Activated T-cell treated with anti-CD3 and anti-CD28 coated beads for 24 hours (primary cell): ENCODE results near the gene KDM4C.

Experiments
- DNase-seq: peaks from one replicate; pipeline ENCODE4 v3.0.0-alpha.2; 2020; ENCODE audit warnings: low read depth

The KDM4C gene

GRCh38 chr9:6904371-6904770, 146.6 kb downstream of the KDM4C start:
- DNase-seq: no peak

DNA sequence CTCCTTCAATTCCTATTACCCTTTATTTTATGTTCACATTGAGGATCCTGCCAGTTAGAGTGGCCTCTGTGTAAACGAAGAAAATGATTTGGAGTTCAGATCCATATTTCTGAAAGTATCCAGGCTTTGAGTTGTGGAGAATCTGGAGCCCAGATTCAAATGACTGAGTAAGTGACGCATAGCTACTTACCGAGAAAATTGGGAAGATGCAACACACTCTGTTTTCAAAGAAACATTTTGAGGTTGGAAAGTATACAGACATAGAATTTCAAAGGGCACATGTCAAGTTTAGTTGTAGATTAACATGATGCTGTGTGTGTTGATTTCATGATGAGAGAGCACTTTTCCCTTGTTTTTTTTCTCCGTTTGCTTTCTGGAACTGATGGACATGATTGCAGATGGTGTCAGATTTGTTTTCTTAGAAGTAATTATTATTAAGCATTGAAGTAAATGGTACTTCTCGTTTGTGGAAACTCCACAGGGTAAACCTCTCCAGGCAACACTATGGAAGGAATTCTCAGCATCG, 148.1 kb downstream of the KDM4C start:
- DNase-seq: no peak

GRCh38 chr9:6907772-6908381, 150.1 kb downstream of the KDM4C start:
- no peak for DNase-seq

- DNase-seq: no peak
Measured at GRCh38 chr9:6909181-6909580, 151.4 kb downstream of the KDM4C start.

DNA sequence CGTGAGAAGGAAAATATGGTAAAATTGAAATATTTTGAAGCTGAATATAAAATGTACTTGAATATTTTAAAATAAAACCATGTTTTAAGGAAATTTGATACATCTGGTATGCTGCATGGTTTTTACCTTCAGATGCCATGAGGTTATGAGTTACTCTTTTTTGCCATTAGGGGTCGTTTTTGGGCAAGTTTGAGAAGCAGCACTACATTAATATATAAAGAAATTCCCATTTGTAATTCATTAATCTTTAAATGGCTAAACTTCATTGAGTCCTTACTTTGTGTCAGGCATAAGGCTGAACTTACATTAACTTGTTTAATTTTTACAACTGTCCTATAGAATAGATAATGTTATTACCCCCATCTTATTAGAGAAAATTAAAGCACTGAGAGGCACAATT, 152.3 kb downstream of the KDM4C start:
- DNase-seq: no peak

- no peak for DNase-seq
Measured at GRCh38 chr9:6910497-6910896, 152.7 kb downstream of the KDM4C start.

DNA sequence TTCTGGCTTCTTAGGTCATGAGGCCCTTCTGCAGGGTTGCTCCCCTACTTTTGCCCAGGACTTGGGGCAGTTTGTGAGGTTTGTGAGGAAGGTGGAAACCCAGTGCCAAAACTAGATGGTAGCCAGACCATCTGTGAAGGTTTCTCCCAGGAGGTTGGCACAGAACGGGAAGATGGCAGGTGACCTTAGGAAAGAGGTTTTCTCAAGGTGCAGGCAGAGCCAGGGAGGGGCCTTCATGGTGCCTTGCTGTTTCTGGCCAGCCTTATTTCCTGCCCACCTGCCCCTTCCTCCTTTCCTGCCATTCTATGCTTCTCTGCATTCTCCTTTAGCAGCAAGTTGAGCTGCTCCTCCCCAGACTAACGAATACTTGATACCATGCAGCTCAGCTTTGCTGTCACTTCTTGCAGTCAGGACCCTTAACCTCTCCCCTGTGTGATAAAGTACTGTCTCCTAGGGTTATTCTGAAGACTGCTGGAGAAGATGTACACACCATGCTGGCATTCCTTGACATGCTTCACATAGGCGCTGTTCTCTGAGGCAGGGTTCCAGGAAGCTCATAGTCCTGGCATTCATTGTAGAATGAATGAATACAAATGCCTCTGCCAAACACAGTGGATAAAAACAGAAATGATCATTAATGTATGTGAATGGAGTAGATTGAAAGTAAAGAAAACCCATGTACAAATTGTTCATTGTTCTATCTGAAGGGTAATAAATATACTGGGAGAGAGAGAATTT, 154.3 kb downstream of the KDM4C start:
- DNase-seq: no peak

- no peak for DNase-seq
Measured at GRCh38 chr9:6915635-6916034, 157.9 kb downstream of the KDM4C start.

DNA sequence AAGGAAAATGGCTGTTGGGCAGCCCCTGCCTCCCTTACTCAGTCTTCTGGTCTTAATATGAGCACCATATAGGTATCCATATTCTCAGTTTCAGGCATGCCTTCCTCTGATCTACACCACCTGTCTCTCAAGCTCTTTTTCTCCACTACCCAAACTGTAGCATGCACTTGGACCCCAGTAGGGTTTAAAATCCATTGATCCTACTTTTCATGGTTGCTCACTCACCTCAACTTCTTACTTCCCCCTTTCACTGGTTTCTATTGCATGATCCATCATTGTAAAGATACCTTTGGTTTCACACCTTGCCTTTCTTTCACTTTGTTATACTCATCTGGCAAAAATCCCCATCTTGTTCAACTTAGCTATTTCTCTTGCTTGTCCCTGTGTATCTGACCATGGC, 159.4 kb downstream of the KDM4C start:
- DNase-seq: no peak

DNA sequence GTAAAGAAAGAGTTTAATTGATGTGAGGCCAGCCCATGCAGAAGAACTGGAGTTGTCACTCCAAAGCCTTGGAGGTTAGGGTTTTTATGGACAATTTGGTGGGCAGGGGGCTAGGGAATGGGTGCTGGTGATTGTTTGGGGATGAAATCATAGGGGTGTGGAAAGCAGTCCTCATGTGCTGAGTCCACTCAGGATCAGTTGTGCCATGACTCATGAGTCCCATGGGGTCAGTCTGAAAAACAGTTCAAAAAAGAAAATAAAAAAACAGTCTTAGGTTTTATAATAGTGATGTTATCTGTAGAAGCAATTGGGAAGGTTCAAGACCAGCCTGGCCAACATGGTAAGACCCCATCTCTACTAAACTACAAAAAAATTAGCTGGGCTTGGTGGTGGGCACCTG, 162.3 kb downstream of the KDM4C start:
- DNase-seq: no peak

DNA sequence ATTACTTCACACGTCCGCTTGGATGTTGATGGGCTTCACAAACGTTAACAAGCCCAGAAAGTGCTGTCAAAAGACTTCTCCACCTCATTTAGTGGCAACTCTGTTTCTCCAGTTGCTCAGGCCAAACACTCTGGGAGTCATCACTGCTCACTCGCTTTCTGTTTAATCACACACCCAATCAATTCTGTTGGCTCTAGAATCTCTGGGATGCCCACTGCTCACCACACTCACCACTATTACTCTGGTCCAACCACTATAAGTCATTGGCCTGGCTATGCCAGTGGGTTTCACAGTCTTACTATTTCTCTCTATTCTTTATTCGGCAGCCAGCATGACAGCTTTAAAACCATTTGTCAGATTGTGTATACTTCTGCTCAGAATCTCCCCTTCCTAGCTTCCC, 163.5 kb downstream of the KDM4C start:
- DNase-seq: no peak

- DNase-seq: no peak
Measured at GRCh38 chr9:6922124-6922676, 164.4 kb downstream of the KDM4C start.

- no peak for DNase-seq
Measured at GRCh38 chr9:6922680-6923079, 164.9 kb downstream of the KDM4C start.

DNA sequence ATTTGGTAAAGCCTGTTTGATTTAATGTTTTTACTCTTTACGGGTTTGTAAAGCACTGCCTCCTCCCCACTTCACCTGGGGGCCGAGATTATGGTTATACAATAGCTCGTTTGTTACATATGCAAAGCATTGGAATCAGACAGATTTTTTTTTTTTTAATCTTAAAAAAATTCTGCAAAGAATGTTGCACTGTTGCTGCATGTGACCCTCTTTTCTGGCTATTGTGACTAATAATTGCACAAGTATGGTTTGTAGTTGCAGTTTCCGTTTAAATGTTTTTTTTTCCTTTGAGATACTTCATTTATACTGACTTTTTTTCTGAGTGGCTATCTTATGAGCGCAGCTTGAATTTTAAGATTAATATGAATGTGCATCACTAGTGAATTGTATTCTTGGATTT, 165.3 kb downstream of the KDM4C start:
- DNase-seq: no peak

- DNase-seq: no peak
Measured at GRCh38 chr9:6924149-6924548, 166.4 kb downstream of the KDM4C start.

GRCh38 chr9:6924988-6925563, 167.3 kb downstream of the KDM4C start:
- no peak for DNase-seq

- DNase-seq: no peak
Measured at GRCh38 chr9:6925836-6926235, 168.1 kb downstream of the KDM4C start.

DNA sequence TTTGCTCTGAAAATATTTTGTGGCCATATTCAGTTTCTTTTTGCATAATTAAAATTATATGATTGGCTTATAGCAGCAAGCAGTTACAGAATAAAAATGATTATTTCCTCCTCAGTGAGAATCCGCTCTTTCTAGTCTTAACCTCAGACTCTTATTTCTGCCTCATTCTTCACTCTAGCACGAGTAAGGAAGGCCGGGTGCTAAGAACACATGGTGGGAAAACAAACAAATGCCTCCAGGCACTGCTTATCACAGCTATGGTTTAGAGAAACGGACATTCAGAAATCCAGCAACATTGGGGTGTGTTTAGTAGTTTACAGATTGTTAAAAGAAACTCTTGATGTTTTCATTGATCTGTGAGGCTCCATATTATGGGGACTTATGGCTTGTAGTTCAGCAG, 168.7 kb downstream of the KDM4C start:
- DNase-seq: no peak

DNA sequence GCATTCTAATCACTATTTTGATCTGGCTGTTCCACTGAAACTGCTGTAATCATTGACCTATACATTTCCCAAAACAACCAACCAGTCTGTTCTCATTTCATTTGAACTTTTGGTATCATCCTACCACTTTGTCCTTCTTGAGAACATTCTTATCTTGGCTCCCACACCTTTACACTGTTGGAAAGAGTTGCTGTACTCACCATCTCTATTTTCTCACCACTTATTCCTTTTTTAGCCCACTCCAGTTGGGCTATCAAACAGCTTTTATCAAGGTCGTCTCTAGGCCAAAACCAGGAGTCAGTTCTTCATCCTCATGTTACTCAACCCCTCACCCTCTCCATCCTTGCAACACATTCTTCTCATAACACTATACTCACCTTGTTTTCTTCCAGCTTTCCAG, 170.1 kb downstream of the KDM4C start:
- DNase-seq: no peak

- no peak for DNase-seq
Measured at GRCh38 chr9:6928863-6929262, 171.1 kb downstream of the KDM4C start.

DNA sequence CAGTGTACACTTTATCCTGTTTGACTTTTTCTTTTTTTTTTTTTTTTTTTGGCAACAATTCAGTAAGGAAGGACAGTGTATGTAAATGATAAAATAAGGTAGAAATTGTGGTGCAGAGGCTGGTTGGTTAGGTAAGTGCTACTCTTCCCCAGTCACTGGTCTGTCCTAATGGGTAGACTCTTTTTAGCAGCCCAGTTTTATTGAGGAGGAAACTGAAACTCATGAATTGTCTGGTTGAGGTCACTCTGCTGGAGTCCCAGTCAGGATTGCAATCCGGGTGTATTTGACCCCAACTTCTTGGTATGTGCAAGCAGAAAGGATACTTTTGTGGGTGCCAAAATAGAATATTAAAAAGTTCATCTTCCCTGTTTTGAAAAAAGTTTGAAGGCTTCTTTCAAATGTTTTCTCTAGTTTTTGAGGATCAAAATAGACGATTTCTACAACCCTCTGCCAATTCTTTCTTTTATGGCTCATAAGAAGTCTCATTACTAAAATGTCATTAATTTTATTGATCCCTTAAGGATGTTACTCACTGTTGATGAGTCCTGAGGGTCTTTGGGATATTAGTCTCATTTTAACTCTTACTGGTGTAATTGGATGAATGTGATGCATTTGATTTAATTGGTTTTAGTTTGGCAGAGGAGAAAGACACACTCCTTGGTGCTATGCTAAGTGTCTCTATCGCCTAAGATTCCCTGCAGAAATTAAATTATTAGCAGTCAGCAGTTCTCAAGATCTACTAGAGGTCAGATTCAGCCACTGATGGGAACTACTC, 171.9 kb downstream of the KDM4C start:
- DNase-seq: no peak

DNA sequence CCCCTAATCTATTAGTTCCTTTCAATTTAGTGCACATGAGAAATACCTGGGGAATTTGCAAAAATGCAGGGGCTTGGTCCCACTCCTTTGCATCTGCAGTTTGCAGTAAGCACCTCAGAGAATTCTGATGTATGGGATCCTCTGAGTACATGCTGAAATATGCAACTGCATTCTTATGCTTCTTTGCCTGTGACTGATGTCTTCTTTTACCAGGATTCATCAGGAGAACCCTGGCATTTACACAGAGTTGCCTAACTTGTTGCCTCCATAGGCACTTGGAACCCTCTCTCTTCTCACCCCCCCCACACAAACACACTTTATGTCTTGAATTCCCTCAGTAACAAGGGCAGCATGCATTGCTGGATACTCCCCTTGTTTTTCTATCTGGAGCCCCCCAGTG, 173.1 kb downstream of the KDM4C start:
- no peak for DNase-seq
